Left lung (tissue), 10 donors: ENCODE results near the gene NDUFS8. TPM values are rescaled to one million over a fixed set of nuclear protein-coding genes. Genes with fewer than 3 reads are reported as not detected.

Experiments
- ATAC-seq: fragments of 200-7000 bp; cut with Tn5 transposase; one replicate; pipeline ENCODE4 v1.9.1; 2020; ENCODE audit warnings: moderate library complexity
- DNase-seq, 4 donors: peaks; one replicate each; pipeline ENCODE4 v3.0.0-alpha.2; 2013 to 2020
- H3K27ac ChIP-seq, 2 donors: fragments of 200-600 bp; sonication (generic) in 1 of 2; one replicate each; pipeline versions ENCODE4 v1.5.0 to v1.8.0; 2020 to 2021
- H3K27me3 ChIP-seq, 2 donors: fragments of 200-600 bp; sonication (generic) in 1 of 2; one replicate each; pipeline versions ENCODE4 v1.5.0 to v1.8.0; 2020 to 2021
- H3K36me3 ChIP-seq, 2 donors: fragments of 200-600 bp; sonication (generic) in 1 of 2; one replicate each; pipeline versions ENCODE4 v1.5.0 to v1.8.0; 2020 to 2021
- H3K4me1 ChIP-seq, 2 donors: fragments of 200-600 bp; one replicate each; pipeline ENCODE4 v1.8.0; 2021
- H3K4me3 ChIP-seq, 2 donors: fragments of 200-600 bp; sonication (generic) in 1 of 2; one replicate each; pipeline versions ENCODE4 v1.5.0 to v1.8.0; 2020 to 2021; ENCODE audit warnings: mild to moderate bottlenecking in 1 of 2
- H3K9me3 ChIP-seq, 2 donors: fragments of 200-600 bp; sonication (generic) in 1 of 2; one replicate each; pipeline versions ENCODE4 v1.5.0 to v1.8.0; 2020 to 2021
- CTCF ChIP-seq, 2 donors: fragments of 200-600 bp; sonication (generic) in 1 of 2; IDR thresholded peaks; one replicate each; pipeline versions ENCODE4 v1.5.0 to v1.8.0; 2021; ENCODE audit warnings: antibody characterized with exemption in 2 of 2
- intact Hi-C, 2 donors: fragments of 100-400 bp; cut with DNase I; formaldehyde crosslinking; loops; one replicate each; pipeline versions ENCODE4 v1.11.2 to v1.14.2; 2022
- polyA plus RNA-seq, 6 donors: library from polyadenylated mRNA; unstranded; fragments of 120-200 nt; gene quantifications; one replicate each; pipeline ENCODE4 v1.2.1, GENCODE V29; 2013; ENCODE audit not compliant: insufficient read length in 6 of 6
- total RNA-seq, 2 donors: library from RNA; stranded (reverse); fragmentation: NEBNext Ultra II Directional; extraction: Animal tissue kit (Norgen Biotek cat#: 25700); gene quantifications; one replicate each; pipeline ENCODE4 v1.2.1, GENCODE V29; 2021
- donor health status: DM: no; HTN: yes; CAD: no.
- donor health status: DM: no; HTN: no; CAD: no.

Gene NDUFS8
- total and polyA plus RNA-seq, 8 donors, result 44.8 to 151 (median 57.5) TPM

DNA sequence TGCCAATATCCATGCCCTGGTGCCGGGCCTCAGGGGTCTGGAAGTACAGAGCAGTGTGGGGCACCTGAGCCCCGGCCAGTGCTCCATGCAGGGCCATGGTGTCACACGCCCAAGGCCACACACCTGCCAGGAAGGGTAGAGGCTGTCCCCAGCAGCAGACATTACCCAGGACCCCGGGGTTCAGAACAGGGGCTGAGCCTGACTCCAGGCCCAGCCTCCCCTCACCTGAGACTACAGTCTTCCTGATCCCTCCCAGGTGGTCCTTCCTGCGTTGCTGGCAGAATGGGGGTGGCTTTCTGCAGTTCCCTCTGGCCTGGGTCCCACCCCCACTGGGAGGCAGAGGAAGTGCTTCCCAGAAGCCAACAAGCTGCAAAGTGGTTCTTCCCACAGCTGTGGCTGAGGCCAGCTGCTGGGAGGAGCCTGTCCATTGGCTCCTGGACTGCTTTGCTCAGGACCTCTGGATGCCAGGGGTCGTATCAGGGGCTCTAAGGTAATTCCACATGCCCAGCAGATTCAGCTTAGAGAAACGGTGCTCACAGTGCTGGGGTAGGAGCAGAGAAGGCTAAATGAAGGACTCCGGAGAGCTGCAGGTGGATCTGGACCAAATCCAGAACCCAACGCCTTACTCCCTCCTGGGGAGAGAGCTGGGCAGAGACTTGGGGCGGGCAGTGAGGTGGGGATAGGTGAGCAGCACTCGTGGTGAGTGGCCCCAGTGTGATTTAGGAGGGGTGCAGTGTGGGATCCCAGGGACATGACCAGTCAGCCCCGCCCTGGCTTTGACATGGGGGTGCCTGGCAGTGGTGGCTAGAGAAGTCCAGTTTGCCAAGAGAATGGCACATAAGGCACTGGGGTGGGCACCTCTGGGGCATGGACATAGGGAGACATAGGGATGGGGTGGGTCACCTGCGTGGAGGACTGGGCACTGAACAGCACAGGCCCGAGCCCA lies 21.0 kb downstream of the NDUFS8 start:
- no peaks in the 10 kb centered on the region for H3K4me1 ChIP-seq
- no peaks in the 10 kb centered on the region for H3K27me3 ChIP-seq
- peaks cover 0 to 86% of the 10 kb centered on the region in 2 donors for H3K36me3 ChIP-seq
- H3K4me3 ChIP-seq, result no peak overlapping the region
- ATAC-seq, result peak; percentile 7
- peak overlapping the region in 1 of 2 donors; percentile 25 for H3K27ac ChIP-seq
- no peaks in the 10 kb centered on the region for H3K9me3 ChIP-seq
- TF ChIP-seq CTCF (IDR thresholded peaks at IDR 0.05), result no peak
- intact Hi-C loops, result no loop called here
- DNase-seq, result peak in 1 of 4 donors; percentile 63

DNA sequence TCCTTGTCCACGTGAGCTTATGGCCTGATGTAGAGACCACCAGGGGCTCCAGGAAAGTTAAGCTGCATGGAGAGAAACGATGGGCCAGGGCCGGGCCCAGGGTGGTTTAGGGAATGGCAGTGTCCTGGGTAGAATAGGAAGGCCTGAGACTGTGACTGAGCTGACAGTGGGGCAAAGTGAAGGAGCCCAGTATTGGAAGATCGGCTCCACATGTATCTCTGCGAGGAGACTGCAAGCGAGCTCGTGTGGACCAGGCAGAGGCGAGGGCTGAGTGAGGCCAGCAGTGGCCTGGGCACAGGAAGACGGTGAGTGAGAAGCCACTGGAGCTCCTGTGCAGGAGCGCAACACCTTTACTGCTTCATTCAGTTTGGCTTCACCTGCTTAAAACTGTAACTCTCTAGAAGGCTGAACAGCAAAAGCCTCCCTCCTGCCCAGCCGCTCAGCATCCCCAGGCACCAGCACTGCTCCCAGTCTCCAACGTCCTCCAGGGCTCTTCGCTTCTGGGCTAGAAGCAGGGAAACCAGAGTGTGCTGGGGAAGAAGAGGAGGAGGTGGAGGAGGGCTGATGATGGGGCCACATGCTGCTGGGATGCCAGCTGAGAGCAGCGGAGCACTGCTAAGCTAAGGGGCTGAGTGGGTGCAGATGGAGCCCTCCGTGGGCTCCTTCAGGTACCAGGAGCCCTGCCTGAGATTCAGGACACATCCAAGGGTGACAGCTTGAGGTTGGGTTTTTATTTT lies 21.8 kb downstream of the NDUFS8 start:
- intact Hi-C loops, result no loop called here
- ATAC-seq, result no peak

GRCh38 chr11:68053117-68053516 lies 22.6 kb downstream of the NDUFS8 start:
- intact Hi-C loops, result no loop called here
- ATAC-seq (no peak), DNase-seq (peak in 1 of 4 donors; percentile 52)
- TF ChIP-seq CTCF (IDR thresholded peaks at IDR 0.05), result no peak
- H3K36me3 ChIP-seq, result peaks cover 0 to 76% of the 10 kb centered on the region in 2 donors
- H3K4me3 ChIP-seq, result no peak overlapping the region
- H3K27me3 ChIP-seq, result no peaks in the 10 kb centered on the region
- H3K4me1 ChIP-seq, result no peaks in the 10 kb centered on the region
- H3K9me3 ChIP-seq, result no peaks in the 10 kb centered on the region
- H3K27ac ChIP-seq, result peak overlapping the region in 1 of 2 donors; percentile 13

More for the DNA sequence above, 21.8 kb downstream of the NDUFS8 start:
- peaks cover 0 to 77% of the 10 kb centered on the region in 2 donors for H3K36me3 ChIP-seq
- H3K4me3 ChIP-seq, result no peak overlapping the region
- TF ChIP-seq CTCF (IDR thresholded peaks at IDR 0.05), result no peak
- no peaks in the 10 kb centered on the region for H3K27me3 ChIP-seq
- no peaks in the 10 kb centered on the region for H3K4me1 ChIP-seq
- no peak overlapping the region for H3K27ac ChIP-seq
- no peaks in the 10 kb centered on the region for H3K9me3 ChIP-seq
- DNase-seq, result no peak

DNA sequence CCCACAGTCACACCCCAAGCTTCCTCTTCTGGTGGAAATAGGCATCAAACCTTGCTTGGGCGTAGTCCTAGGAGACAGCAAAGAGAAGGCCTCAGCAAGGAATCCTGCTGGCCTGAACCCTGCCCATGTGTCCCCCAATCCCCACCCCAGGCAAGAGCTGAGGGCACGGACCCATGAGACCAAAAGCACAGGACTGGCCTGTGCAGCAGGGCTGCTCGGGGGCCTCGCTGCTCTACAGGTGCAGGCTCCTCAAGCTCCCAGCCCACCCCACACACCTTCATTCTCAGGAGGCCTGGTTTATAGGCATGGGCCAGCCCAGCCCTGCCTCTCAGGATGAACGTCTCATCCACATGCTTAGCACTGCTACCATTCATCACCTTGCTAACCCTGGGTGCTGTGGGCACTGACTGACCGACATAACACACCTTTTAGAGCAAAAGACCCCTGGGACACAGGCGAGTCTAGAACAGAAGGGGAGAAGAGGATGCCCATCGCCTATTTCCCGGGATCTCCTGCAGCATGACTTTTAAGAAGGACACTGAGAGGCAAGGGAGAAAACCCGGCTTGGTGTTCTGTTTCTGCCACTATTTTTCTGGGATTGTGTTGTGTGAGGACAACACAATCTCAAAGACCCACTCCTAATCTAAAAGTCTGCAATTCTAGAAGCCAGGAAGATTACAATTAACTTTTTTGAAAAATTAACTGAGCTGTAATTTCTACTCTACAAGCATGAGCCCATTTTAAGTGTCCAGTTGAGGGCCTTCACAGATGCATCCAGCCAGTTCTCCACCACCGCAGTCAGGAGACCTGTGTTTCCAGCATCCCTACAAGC lies 23.7 kb downstream of the NDUFS8 start:
- Histone ChIP-seq H3K4me3 (no peak overlapping the region), H3K4me1 (no peaks in the 10 kb centered on the region), H3K9me3 (no peaks in the 10 kb centered on the region), H3K27me3 (no peaks in the 10 kb centered on the region), H3K27ac (no peak overlapping the region), H3K36me3 (peaks cover 0 to 73% of the 10 kb centered on the region in 2 donors)
- ATAC-seq (no peak), DNase-seq (peak in 1 of 4 donors; percentile 59)
- TF ChIP-seq CTCF (IDR thresholded peaks at IDR 0.05), result no peak
- intact Hi-C loops, result no loop called here
